ENCODE results near the gene GZMA.

Gene GZMA

DNA sequence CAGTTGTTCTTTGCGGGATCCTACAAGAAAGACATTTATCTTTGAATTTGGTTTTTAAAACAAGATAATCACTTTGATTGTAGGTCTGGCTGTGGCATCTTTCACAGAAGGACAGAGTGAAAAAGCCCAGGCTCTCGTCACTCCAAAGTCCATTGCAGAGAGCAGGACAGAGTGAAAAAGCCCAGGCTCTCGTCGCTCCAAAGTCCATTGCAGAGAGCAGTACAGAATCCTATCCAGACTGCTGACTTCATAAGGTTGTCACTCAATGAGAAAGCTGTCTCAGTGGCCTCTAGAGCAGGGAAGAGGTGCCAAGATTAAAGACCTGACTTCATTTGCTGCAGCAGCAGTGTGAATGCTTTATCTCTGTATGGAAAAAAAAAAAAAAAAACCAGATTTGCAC, 41.2 kb downstream of the GZMA start:
- H3K27ac ChIP-seq (ENCODE audit: low read depth, low read length), result no peak overlapping the region
- H3K27me3 ChIP-seq (ENCODE audit: control insufficient read depth in 1 of 2, insufficient read depth in 2 of 2, low read length in 2 of 2), result peaks cover 0 to 5% of the 10 kb centered on the region in 2 donors
- H3K9me3 ChIP-seq (ENCODE audit: control insufficient read depth in 1 of 2, low read length in 2 of 2), result no peaks in the 10 kb centered on the region
- no peaks in the 10 kb centered on the region for H3K36me3 ChIP-seq (ENCODE audit: control insufficient read depth in 1 of 2, insufficient read depth in 2 of 2, low read length in 2 of 2)
- no peaks in the 10 kb centered on the region for H3K4me1 ChIP-seq (ENCODE audit: control insufficient read depth in 1 of 2, insufficient read depth in 2 of 2, low read length in 2 of 2)
- no peak overlapping the region for H3K9ac ChIP-seq (ENCODE audit: low read depth in 1 of 2, low read length in 2 of 2)
- no peak overlapping the region for H3K4me3 ChIP-seq (ENCODE audit: low read depth in 1 of 2, low read length in 2 of 2)

DNA sequence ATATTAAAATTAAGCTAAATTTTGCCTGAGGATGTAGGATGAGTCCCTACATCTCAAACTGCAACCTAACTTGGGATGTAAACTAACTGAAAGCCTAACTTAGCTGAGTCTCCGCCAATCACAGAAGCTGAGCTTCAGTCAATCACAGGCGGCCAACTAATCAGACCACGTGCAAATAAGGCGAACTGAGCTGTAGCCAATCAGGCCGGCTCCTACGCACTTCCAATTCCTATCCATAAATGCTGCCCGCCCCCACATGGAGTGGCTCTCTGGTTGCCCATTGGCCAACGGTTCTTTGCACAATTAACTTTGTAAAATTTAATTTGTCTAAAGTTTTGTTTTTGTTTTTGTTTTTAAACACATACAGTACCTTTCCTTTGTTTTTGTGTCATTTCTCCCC, 43.6 kb downstream of the GZMA start:
- H3K27ac ChIP-seq (ENCODE audit: low read depth, low read length), result no peak overlapping the region
- H3K27me3 ChIP-seq (ENCODE audit: control insufficient read depth in 1 of 2, insufficient read depth in 2 of 2, low read length in 2 of 2), result peaks cover 0 to 5% of the 10 kb centered on the region in 2 donors
- H3K36me3 ChIP-seq (ENCODE audit: control insufficient read depth in 1 of 2, insufficient read depth in 2 of 2, low read length in 2 of 2), result no peaks in the 10 kb centered on the region
- no peaks in the 10 kb centered on the region for H3K4me1 ChIP-seq (ENCODE audit: control insufficient read depth in 1 of 2, insufficient read depth in 2 of 2, low read length in 2 of 2)
- H3K9me3 ChIP-seq (ENCODE audit: control insufficient read depth in 1 of 2, low read length in 2 of 2), result no peaks in the 10 kb centered on the region
- H3K4me3 ChIP-seq (ENCODE audit: low read depth in 1 of 2, low read length in 2 of 2), result no peak overlapping the region
- H3K9ac ChIP-seq (ENCODE audit: low read depth in 1 of 2, low read length in 2 of 2), result no peak overlapping the region

DNA sequence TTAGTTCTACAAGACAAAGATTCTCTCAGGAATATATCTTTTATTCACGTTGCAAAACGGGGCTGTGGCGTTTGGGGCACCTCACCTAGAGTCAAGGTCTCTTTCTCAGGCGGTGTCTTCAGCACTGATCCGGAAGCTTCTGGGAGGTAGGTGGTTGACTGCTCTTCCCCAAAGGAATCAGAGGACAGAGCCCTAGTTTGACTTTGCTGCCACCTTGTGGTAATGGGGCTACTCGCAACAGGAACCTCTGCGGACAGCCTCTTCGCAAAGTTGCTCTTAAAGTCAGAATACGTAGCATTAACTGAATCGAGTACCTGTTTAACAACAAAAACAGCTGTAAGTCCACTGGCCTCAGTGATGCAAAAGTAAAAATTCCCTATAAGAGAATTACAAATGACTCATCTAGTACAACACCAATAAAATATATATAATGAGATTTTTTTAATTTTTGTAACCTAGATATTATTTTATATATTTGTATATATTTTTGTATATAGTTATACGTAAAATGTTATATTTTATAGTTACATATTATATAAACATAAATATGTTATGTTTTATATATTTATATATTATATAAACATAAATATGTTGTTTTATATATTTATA, 44.2 kb downstream of the GZMA start:
- Histone ChIP-seq H3K4me3 (ENCODE audit: low read depth in 1 of 2, low read length in 2 of 2) (no peak overlapping the region), H3K27me3 (ENCODE audit: control insufficient read depth in 1 of 2, insufficient read depth in 2 of 2, low read length in 2 of 2) (peaks cover 0 to 5% of the 10 kb centered on the region in 2 donors), H3K4me1 (ENCODE audit: control insufficient read depth in 1 of 2, insufficient read depth in 2 of 2, low read length in 2 of 2) (no peaks in the 10 kb centered on the region), H3K9me3 (ENCODE audit: control insufficient read depth in 1 of 2, low read length in 2 of 2) (no peaks in the 10 kb centered on the region), H3K36me3 (ENCODE audit: control insufficient read depth in 1 of 2, insufficient read depth in 2 of 2, low read length in 2 of 2) (no peaks in the 10 kb centered on the region), H3K27ac (ENCODE audit: low read depth, low read length) (no peak overlapping the region), H3K9ac (ENCODE audit: low read depth in 1 of 2, low read length in 2 of 2) (no peak overlapping the region)

DNA sequence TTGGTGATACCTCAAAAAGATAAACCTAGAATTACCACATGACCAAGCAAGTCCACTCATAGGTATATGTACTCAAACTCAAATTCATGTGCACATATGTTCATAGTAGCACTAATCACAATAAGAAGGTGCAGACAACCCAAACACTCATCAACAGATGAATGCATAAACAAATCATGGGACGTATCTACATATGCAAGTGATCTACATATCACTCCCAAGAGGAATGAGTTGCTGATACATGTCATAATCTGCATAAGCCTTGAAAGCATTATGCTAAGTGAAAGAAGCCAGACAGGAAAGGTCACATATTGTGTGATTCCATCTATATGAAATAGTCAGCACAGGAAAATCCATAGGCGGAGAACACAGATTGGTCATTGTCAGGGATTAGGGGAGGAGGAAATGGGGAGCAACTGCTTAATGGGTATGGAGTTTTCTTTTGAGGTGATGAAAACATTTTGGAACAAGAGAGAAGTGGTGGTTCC, 46.9 kb downstream of the GZMA start:
- H3K4me3 ChIP-seq (ENCODE audit: low read depth in 1 of 2, low read length in 2 of 2), result no peak overlapping the region
- H3K9me3 ChIP-seq (ENCODE audit: control insufficient read depth in 1 of 2, low read length in 2 of 2), result no peaks in the 10 kb centered on the region
- H3K9ac ChIP-seq (ENCODE audit: low read depth in 1 of 2, low read length in 2 of 2), result no peak overlapping the region
- no peak overlapping the region for H3K27ac ChIP-seq (ENCODE audit: low read depth, low read length)
- H3K27me3 ChIP-seq (ENCODE audit: control insufficient read depth in 1 of 2, insufficient read depth in 2 of 2, low read length in 2 of 2), result peaks cover 0 to 5% of the 10 kb centered on the region in 2 donors
- no peaks in the 10 kb centered on the region for H3K4me1 ChIP-seq (ENCODE audit: control insufficient read depth in 1 of 2, insufficient read depth in 2 of 2, low read length in 2 of 2)
- no peaks in the 10 kb centered on the region for H3K36me3 ChIP-seq (ENCODE audit: control insufficient read depth in 1 of 2, insufficient read depth in 2 of 2, low read length in 2 of 2)

DNA sequence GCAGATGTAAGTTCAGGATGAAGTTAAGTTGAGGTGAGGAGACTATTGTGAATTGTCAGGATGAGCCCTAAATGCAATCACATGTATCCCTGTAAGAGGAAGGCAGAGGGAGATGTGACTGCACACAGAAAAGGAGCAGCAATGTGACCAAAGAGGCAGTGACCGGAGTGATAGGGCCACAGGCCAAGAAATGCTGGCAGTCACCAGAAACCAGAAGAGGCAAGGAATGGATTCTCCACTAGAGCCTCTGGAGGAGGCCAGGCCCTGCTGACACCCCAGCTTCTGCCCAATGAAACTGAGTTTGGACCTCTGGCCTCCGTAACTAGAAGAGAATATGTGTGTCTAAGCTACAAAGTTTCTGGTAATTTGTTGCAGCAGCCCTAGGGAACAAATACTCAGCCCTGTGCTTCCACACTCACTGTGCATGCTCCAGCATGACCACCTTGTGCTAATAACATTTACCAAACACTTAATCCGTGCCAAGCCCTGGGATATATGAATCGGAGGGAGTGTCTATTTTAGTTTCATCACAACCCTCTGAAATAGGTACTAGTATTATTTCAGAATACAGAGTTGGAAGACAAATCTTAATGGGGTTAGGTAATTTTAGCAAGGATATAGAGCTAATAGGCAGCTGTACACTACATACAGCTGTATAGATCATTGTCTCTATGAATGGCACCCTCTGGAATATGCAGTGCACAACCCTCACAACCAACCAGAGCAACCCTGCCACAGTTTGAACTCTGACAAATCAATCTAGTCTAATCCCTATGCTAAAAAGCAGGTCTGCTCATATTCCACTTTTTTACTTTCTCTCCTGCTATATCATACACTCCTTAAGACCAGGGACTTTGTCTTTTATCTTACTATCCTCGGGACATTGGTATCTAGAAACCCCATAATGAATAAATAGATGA, 49.7 kb downstream of the GZMA start:
- peaks cover 0 to 3% of the 10 kb centered on the region in 2 donors for H3K27me3 ChIP-seq (ENCODE audit: control insufficient read depth in 1 of 2, insufficient read depth in 2 of 2, low read length in 2 of 2)
- no peak overlapping the region for H3K4me3 ChIP-seq (ENCODE audit: low read depth in 1 of 2, low read length in 2 of 2)
- H3K9me3 ChIP-seq (ENCODE audit: control insufficient read depth in 1 of 2, low read length in 2 of 2), result no peaks in the 10 kb centered on the region
- no peak overlapping the region for H3K27ac ChIP-seq (ENCODE audit: low read depth, low read length)
- no peak overlapping the region for H3K9ac ChIP-seq (ENCODE audit: low read depth in 1 of 2, low read length in 2 of 2)
- no peaks in the 10 kb centered on the region for H3K36me3 ChIP-seq (ENCODE audit: control insufficient read depth in 1 of 2, insufficient read depth in 2 of 2, low read length in 2 of 2)
- no peaks in the 10 kb centered on the region for H3K4me1 ChIP-seq (ENCODE audit: control insufficient read depth in 1 of 2, insufficient read depth in 2 of 2, low read length in 2 of 2)

DNA sequence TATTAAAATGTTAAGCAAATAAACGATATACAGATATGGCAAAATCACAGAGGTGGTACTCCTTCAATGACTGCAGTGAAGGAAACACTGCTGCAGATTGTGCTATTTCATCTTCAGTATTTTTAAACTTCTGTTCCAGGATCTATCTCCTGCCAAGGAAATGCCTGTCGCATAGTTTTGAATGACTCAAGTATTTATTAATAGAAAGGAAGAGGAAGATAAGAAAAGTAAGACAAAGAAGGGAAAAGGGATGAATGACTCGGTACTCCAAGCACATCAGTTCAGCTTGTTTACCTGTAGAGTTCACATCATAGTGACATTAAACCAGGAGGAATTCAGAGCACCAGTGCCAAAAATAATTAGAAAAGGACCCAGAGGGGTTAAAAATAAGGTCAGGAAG, 52.4 kb downstream of the GZMA start:
- no peak overlapping the region for H3K4me3 ChIP-seq (ENCODE audit: low read depth in 1 of 2, low read length in 2 of 2)
- no peak overlapping the region for H3K27ac ChIP-seq (ENCODE audit: low read depth, low read length)
- peaks cover 0 to under 1% of the 10 kb centered on the region in 2 donors for H3K4me1 ChIP-seq (ENCODE audit: control insufficient read depth in 1 of 2, insufficient read depth in 2 of 2, low read length in 2 of 2)
- H3K27me3 ChIP-seq (ENCODE audit: control insufficient read depth in 1 of 2, insufficient read depth in 2 of 2, low read length in 2 of 2), result peaks cover 5 to 7% of the 10 kb centered on the region in 2 donors
- no peaks in the 10 kb centered on the region for H3K36me3 ChIP-seq (ENCODE audit: control insufficient read depth in 1 of 2, insufficient read depth in 2 of 2, low read length in 2 of 2)
- H3K9ac ChIP-seq (ENCODE audit: low read depth in 1 of 2, low read length in 2 of 2), result no peak overlapping the region
- no peaks in the 10 kb centered on the region for H3K9me3 ChIP-seq (ENCODE audit: control insufficient read depth in 1 of 2, low read length in 2 of 2)
